ENCODE measurements around the gene ACACA.

The ACACA gene

GRCh38 chr17:37082311-37082860, 324.2 kb downstream of the ACACA start:
- ATAC-seq: no peak
- TF ChIP-seq RARB (CRISPR knock-in tag; IDR thresholded peaks at IDR 0.05) (no peak), ZNF70 (CRISPR knock-in tag; IDR thresholded peaks at IDR 0.05) (no peak)

- TF ChIP-seq SNAI2 (CRISPR knock-in tag; IDR thresholded peaks at IDR 0.05) (no peak), TCF4 (CRISPR knock-in tag; IDR thresholded peaks at IDR 0.05; ENCODE audit: borderline replicate concordance) (no peak), BACH2 (CRISPR knock-in tag; IDR thresholded peaks at IDR 0.05; ENCODE audit: borderline replicate concordance) (no peak), PPARA (CRISPR knock-in tag; IDR thresholded peaks at IDR 0.05; ENCODE audit: borderline replicate concordance) (no peak), PATZ1 (CRISPR knock-in tag; IDR thresholded peaks at IDR 0.05; ENCODE audit: borderline replicate concordance) (no peak), ARNTL (CRISPR knock-in tag; IDR thresholded peaks at IDR 0.05; ENCODE audit: borderline replicate concordance, low read depth) (no peak), ZNF70 (CRISPR knock-in tag; IDR thresholded peaks at IDR 0.05) (no peak)
- ATAC-seq: peak; percentile 15; the same call in 1 of the 3 replicates
These were observed 325.3 kb downstream of the ACACA start for GRCh38 chr17:37081287-37081686.

- no peak for ATAC-seq
These were observed 326.9 kb downstream of the ACACA start for GRCh38 chr17:37079735-37080134.

More at GRCh38 chr17:37079735-37080134, 326.9 kb downstream of the ACACA start:
- no peak for TF ChIP-seq ARNTL (CRISPR knock-in tag; IDR thresholded peaks at IDR 0.05; ENCODE audit: borderline replicate concordance, low read depth)
- no peak for TF ChIP-seq ZC3H10 (CRISPR knock-in tag; IDR thresholded peaks at IDR 0.05)
- no peak for TF ChIP-seq PPARA (CRISPR knock-in tag; IDR thresholded peaks at IDR 0.05; ENCODE audit: borderline replicate concordance)
- no peak for TF ChIP-seq GLIS3 (CRISPR knock-in tag; IDR thresholded peaks at IDR 0.05)
- no peak for TF ChIP-seq OSR1 (CRISPR knock-in tag; IDR thresholded peaks at IDR 0.05)
- no peak for TF ChIP-seq RARB (CRISPR knock-in tag; IDR thresholded peaks at IDR 0.05)
- no peak for TF ChIP-seq PATZ1 (CRISPR knock-in tag; IDR thresholded peaks at IDR 0.05; ENCODE audit: borderline replicate concordance)
- no peak for TF ChIP-seq ISL1 (CRISPR knock-in tag; IDR thresholded peaks at IDR 0.05)
- TF ChIP-seq CSDC2 (CRISPR knock-in tag; IDR thresholded peaks at IDR 0.05): no peak
- no peak for TF ChIP-seq CREB5 (CRISPR knock-in tag; IDR thresholded peaks at IDR 0.05; ENCODE audit: low read depth)
- no peak for TF ChIP-seq ZFP30 (CRISPR knock-in tag; IDR thresholded peaks at IDR 0.05)
- TF ChIP-seq TCF4 (CRISPR knock-in tag; IDR thresholded peaks at IDR 0.05; ENCODE audit: borderline replicate concordance): no peak
- TF ChIP-seq SNAI2 (CRISPR knock-in tag; IDR thresholded peaks at IDR 0.05): no peak
- TF ChIP-seq ZFP3 (CRISPR knock-in tag; IDR thresholded peaks at IDR 0.05): no peak
- TF ChIP-seq TOX (CRISPR knock-in tag; IDR thresholded peaks at IDR 0.05; ENCODE audit: borderline replicate concordance): no peak
- TF ChIP-seq TSHZ2 (CRISPR knock-in tag; IDR thresholded peaks at IDR 0.05): no peak
- TF ChIP-seq ZNF70 (CRISPR knock-in tag; IDR thresholded peaks at IDR 0.05): no peak
